OCI-LY7 (cell line): ENCODE data around the gene ARHGAP42. TPM values are rescaled to one million over a fixed set of nuclear protein-coding genes. Genes with fewer than 3 reads are reported as not detected.

Experiments used
- BruUV-seq: library from RNA; stranded (reverse); fragments of 400-500 nt; replicated peaks from 2 replicates; lab custom pipeline; 2021; lab: Mats Ljungman, UMichigan
- CTCF ChIA-PET: fragments of 300-600 bp; sonication (Branson Sonifier 250); formaldehyde crosslinking; loops from one replicate; lab custom pipeline; 2022; ENCODE audit warnings: antibody characterized with exemption; ENCODE audit not compliant: unreplicated experiment; lab: Charles Lee
- POLR2A ChIA-PET: fragments of 300-600 bp; sonication (Branson Sonifier 250); formaldehyde crosslinking; loops from one replicate; lab custom pipeline; 2022; ENCODE audit warnings: antibody characterized with exemption; lab: Charles Lee
- DNase-seq: peaks from one replicate; pipeline ENCODE4 v3.0.0-alpha.2; 2015; ENCODE audit warnings: low spot score
- H2AFZ ChIP-seq: fragments of 200-600 bp; sonication (generic), shearing (Covaris generic); 2 replicates; pipeline ENCODE4 v1.6.1; 2014; ENCODE audit warnings: mild to moderate bottlenecking, antibody characterized with exemption, low read length, moderate library complexity
- H3K27ac ChIP-seq: fragments of 200-600 bp; sonication (generic); 2 replicates; pipeline ENCODE4 v1.5.1; 2014; ENCODE audit warnings: mixed run types, low read depth, mild to moderate bottlenecking, moderate library complexity, low read length, inconsistent platforms; ENCODE audit not compliant: poor library complexity, severe bottlenecking
- H3K36me3 ChIP-seq: fragments of 200-600 bp; sonication (generic); 2 replicates; pipeline ENCODE4 v1.6.1; 2014; ENCODE audit warnings: mild to moderate bottlenecking, antibody characterized with exemption, low read length, moderate library complexity, mixed read lengths; ENCODE audit not compliant: insufficient read depth
- H3K4me1 ChIP-seq: fragments of 200-600 bp; sonication (generic); 2 replicates; pipeline ENCODE4 v1.5.1; 2014; ENCODE audit warnings: mild to moderate bottlenecking, low read length; ENCODE audit not compliant: insufficient read depth, poor library complexity, severe bottlenecking
- H3K4me2 ChIP-seq: fragments of 200-600 bp; sonication (generic); 2 replicates; pipeline ENCODE4 v1.6.1; 2014; ENCODE audit warnings: mild to moderate bottlenecking, low read length
- H3K4me3 ChIP-seq: fragments of 200-600 bp; sonication (generic); 2 replicates; pipeline ENCODE4 v1.5.1; 2014; ENCODE audit warnings: mild to moderate bottlenecking, low read depth, low read length; ENCODE audit not compliant: poor library complexity, severe bottlenecking
- H3K79me2 ChIP-seq: fragments of 200-600 bp; sonication (generic); 2 replicates; pipeline ENCODE4 v1.6.1; 2016; ENCODE audit warnings: low read depth, mild to moderate bottlenecking, low read length, moderate library complexity, mixed read lengths; ENCODE audit not compliant: insufficient read depth
- H3K9me2 ChIP-seq: fragments of 200-600 bp; sonication (generic); 2 replicates; pipeline ENCODE4 v1.6.1; 2016; ENCODE audit warnings: mild to moderate bottlenecking, low read length, mixed read lengths; ENCODE audit not compliant: insufficient read depth
- H3K9me3 ChIP-seq: fragments of 200-600 bp; sonication (generic); 2 replicates; pipeline ENCODE4 v1.6.1; 2014; ENCODE audit warnings: mild to moderate bottlenecking, mixed run types, low read length, mixed read lengths
- H4K20me1 ChIP-seq: fragments of 200-600 bp; sonication (generic); 2 replicates; pipeline ENCODE4 v1.6.1; 2014; ENCODE audit warnings: mild to moderate bottlenecking, antibody characterized with exemption, low read length, moderate library complexity, mixed read lengths; ENCODE audit not compliant: insufficient read depth
- EZH2phosphoT487 ChIP-seq: fragments of 200-600 bp; sonication (generic); IDR thresholded peaks from 2 replicates; pipeline ENCODE4 v1.6.1; 2018; ENCODE audit warnings: low read depth, borderline replicate concordance, mild to moderate bottlenecking, mixed run types, antibody characterized with exemption, low read length, moderate library complexity, mixed read lengths
- intact Hi-C: fragments of 100-400 bp; cut with micrococcal nuclease; formaldehyde crosslinking; loops from one replicate; pipeline ENCODE4 v1.10.0; 2022; ENCODE audit not compliant: unreplicated experiment
- total RNA-seq, 2 experiments: library from RNA; depleted of rRNA in 1 of 2; stranded (reverse); fragments of >200 nt in 1 of 2; shearing (Covaris generic) in 1 of 2; gene quantifications; 2 replicates each; pipeline ENCODE4 v1.2.3, GENCODE V29; 2014 to 2022
- TF ChIP-seq, protein P1 (sequence below): fragments of 200-600 bp; sonication (generic); conservative IDR thresholded peaks from 2 replicates; pipeline ENCODE4 v1.5.1; 2014; ENCODE audit warnings: mild to moderate bottlenecking, antibody characterized with exemption, low read length, moderate library complexity, mixed read lengths

ARHGAP42 gene
- total RNA-seq, 2 experiments from 2014 or later: not detected

GRCh38 chr11:100978939-100979338 lies 291.9 kb downstream of the ARHGAP42 start:
- no peaks in the 10 kb centered on the region for H3K79me2 ChIP-seq
- no peaks in the 10 kb centered on the region for H3K36me3 ChIP-seq
- no TSS peak for BruUV-seq
- TF ChIP-seq EZH2phosphoT487: no peak
- TF ChIP-seq, protein P1, sequence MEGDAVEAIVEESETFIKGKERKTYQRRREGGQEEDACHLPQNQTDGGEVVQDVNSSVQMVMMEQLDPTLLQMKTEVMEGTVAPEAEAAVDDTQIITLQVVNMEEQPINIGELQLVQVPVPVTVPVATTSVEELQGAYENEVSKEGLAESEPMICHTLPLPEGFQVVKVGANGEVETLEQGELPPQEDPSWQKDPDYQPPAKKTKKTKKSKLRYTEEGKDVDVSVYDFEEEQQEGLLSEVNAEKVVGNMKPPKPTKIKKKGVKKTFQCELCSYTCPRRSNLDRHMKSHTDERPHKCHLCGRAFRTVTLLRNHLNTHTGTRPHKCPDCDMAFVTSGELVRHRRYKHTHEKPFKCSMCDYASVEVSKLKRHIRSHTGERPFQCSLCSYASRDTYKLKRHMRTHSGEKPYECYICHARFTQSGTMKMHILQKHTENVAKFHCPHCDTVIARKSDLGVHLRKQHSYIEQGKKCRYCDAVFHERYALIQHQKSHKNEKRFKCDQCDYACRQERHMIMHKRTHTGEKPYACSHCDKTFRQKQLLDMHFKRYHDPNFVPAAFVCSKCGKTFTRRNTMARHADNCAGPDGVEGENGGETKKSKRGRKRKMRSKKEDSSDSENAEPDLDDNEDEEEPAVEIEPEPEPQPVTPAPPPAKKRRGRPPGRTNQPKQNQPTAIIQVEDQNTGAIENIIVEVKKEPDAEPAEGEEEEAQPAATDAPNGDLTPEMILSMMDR: no peak
- ChIA-PET POLR2A (interaction anchor here (0.6 kb wide), 1 partner anchor 1450 kb away, joined by 3 read pairs; no protein-coding TSS in a partner anchor), CTCF (interaction anchor here (0.8 kb wide), 1 partner anchor 35 kb away, joined by 3 read pairs; no protein-coding TSS in a partner anchor)
- no peaks in the 10 kb centered on the region for H3K9me2 ChIP-seq
- no peak overlapping the region for H2AFZ ChIP-seq
- H3K9me3 ChIP-seq: no peaks in the 10 kb centered on the region
- H3K4me3 ChIP-seq: no peak overlapping the region
- H3K4me2 ChIP-seq: no peak overlapping the region
- H4K20me1 ChIP-seq: no peaks in the 10 kb centered on the region
- DNase-seq: no peak
- intact Hi-C loops: loop anchor here (10.0 kb wide), 1 partner anchor 456 kb away; no protein-coding TSS in a partner anchor
- no peaks in the 10 kb centered on the region for H3K4me1 ChIP-seq
- H3K27ac ChIP-seq: no peak overlapping the region

GRCh38 chr11:100980156-100980555 lies 293.1 kb downstream of the ARHGAP42 start:
- intact Hi-C loops: no loop called here
- no peaks in the 10 kb centered on the region for H3K9me2 ChIP-seq

More at GRCh38 chr11:100980156-100980555, 293.1 kb downstream of the ARHGAP42 start:
- peaks cover 5% of the 10 kb centered on the region for H3K4me1 ChIP-seq
- ChIA-PET POLR2A (interaction anchor here (0.6 to 1.0 kb wide), 2 partner anchors 28 to 168 kb away, joined by 5 to 8 read pairs; no protein-coding TSS in a partner anchor), CTCF (no interaction called here)
- no peak overlapping the region for H3K4me3 ChIP-seq
- no peaks in the 10 kb centered on the region for H3K79me2 ChIP-seq
- H3K9me3 ChIP-seq: no peaks in the 10 kb centered on the region
- H3K27ac ChIP-seq: no peak overlapping the region
- no peaks in the 10 kb centered on the region for H4K20me1 ChIP-seq
- no TSS peak for BruUV-seq
- no peaks in the 10 kb centered on the region for H3K36me3 ChIP-seq
- TF ChIP-seq, protein P1: peak; percentile 56
- no peak for TF ChIP-seq EZH2phosphoT487
- H2AFZ ChIP-seq: no peak overlapping the region
- peak; percentile 5 for DNase-seq
- no peak overlapping the region for H3K4me2 ChIP-seq
